Islet precursor cell (in vitro differentiated cells): Measurements from ENCODE around the gene RBM19.

Experiments used
- DNase-seq: peaks from one replicate; pipeline ENCODE4 v3.0.0-alpha.2; 2018

Gene RBM19

DNA sequence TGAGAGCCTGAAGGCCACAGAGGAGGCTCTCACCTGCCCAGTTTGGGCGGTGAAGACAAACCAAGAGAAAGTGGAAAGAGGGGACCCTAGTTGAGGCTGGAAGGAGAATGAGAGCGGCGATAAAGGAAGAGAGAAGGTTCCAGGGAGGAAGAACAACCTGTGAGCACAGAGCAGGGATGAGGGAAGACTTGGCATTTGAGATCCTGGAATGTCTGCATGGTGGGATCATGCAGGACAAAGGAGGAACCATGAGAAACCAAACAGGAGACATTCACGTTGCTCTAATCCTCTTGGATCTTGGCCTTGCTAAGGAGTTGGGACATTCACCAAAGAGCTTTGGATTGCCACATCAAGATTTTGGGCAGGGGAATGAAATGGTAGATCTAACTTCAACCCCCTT, 22.9 kb upstream of the RBM19 start:
- DNase-seq: no peak

- no peak for DNase-seq
Measured at GRCh38 chr12:113988064-113988451, 21.9 kb upstream of the RBM19 start.

DNA sequence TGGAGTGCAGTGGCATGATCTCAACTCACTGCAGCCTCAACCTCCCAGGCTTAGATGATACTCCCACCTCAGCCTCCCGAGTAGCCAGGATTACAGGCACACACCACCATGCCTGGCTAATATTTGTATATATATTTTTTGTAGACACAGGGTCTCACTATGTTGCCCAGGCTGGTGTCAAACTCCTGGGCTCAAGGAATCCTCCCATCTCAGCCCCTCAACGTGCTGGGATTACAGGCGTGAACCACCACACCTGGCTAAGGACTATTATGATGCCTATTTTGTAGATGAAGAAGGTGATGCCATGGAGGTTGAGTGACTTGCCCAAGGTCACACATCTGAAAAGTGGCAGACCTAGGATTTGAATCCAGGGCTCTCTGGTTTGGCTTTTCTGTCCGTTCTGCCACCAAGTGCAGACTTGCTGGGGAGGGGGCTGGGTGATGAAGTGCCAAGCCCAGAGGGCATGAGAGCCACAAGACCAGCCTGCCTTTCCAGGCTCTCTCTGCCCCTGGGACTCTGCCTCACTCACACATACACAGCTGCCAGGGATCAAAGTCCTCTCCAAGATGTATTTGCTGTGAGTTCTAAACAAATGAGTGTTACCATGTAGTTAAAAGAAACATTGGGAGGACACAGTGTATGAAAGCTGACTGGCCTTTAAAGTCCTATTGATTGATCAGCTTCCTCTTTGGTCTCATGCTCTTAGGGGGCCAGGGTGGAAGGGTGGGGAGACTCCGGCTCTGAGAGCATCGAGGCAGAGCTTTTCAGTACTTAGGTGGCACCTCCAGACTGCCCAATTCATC, 21.3 kb upstream of the RBM19 start:
- DNase-seq: no peak

GRCh38 chr12:113984464-113984863, 18.3 kb upstream of the RBM19 start:
- DNase-seq: no peak

GRCh38 chr12:113983777-113984448, 17.8 kb upstream of the RBM19 start:
- DNase-seq: no peak

DNA sequence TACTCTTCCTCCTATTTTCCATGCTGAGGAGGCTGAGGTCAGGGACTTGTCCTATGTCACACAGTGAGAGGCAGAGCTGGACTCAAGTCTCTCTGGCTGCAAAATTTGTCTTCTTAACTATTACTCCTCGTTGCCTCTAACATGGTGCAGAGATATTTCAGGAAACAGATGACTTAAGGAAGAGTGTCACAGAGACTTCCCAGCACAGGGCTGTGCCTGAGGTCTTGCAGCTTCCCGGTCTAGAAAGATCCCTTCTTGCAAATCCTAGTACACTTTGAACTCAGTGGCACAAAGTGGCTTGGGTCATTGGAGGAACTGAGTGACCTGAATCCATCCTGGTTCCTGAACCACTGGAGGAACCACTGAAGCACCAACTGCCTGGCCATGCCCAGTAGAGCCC, 17.1 kb upstream of the RBM19 start:
- DNase-seq: no peak

- DNase-seq: no peak
Measured at GRCh38 chr12:113981876-113982275, 15.8 kb upstream of the RBM19 start.

DNA sequence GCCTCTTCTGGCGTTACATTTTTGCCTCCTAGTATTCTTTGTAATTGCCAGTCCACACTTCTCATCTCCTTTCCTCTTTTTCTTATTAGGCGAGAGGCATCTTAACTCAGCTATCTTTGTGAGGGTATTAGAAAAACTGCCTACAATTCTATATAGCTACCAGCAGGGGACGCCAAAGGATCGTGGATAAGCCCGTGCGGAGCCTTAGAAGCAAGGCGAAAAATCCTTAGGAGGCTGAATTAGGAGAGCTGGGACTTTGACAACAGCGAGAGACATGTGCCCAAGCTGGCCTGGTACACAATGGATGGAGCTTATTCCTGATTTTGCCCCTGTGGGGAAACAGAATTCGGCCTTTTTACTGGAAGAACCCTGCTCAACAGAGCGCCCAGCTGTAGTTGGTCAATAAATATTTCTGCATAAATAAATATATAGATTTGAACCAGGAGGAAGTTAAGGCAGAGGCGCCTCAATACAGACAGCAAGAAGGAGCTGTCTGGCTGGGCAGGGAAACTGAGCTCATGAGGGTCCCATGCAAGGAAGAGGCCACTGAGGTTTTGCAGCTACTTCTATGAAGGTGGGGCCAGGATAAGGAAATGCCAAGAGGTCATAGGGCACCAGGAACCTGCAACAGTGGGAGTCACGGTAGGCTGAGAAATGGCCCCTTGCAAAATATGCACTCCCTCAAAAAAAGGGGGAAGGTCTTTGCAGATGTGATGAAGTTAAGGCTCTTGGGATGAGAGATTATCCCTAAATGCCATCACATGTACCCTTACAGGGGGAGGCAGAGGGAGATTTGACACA, 14.6 kb upstream of the RBM19 start:
- peak; percentile 77 for DNase-seq

DNA sequence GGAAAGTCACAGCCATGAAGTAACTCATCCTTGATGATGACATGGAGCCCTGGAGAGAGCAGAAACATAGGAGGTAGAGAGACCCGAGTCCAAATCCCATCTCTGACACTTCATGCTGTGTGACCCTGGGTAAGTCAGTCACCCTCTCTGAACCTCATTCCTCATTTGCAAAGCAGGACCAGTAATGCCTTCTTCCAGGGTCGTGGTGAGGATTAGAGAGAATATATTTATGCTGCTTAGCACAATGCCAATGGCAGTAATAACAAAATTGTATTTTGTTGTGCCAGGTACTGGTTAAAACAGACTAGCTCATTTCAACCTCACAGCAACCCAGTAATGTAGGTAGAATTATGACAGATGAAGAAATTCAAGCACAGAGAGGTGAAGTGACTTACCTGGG, 13.9 kb upstream of the RBM19 start:
- DNase-seq: no peak

- DNase-seq: no peak
Measured at GRCh38 chr12:113978080-113978479, 12.0 kb upstream of the RBM19 start.

DNA sequence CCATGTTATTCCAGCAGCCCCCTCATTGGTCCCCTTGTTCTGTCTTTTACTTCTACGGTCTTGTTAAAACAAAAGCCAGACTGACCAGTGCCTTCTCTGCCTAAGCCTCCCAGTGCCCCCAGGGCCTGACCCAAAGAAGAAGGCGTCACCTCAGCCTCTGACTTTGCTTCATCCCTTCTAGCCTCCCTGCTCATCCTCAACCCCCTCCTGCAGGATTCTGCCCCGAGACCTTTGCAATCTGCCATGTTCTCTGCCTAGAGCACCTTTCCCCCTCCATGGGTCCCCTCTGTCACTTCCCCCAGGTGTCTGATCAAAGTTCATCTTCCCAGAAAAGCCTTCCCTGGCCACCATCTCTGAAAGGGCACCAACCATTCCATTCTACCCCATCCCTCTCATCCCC, 7.9 kb upstream of the RBM19 start:
- DNase-seq: no peak

DNA sequence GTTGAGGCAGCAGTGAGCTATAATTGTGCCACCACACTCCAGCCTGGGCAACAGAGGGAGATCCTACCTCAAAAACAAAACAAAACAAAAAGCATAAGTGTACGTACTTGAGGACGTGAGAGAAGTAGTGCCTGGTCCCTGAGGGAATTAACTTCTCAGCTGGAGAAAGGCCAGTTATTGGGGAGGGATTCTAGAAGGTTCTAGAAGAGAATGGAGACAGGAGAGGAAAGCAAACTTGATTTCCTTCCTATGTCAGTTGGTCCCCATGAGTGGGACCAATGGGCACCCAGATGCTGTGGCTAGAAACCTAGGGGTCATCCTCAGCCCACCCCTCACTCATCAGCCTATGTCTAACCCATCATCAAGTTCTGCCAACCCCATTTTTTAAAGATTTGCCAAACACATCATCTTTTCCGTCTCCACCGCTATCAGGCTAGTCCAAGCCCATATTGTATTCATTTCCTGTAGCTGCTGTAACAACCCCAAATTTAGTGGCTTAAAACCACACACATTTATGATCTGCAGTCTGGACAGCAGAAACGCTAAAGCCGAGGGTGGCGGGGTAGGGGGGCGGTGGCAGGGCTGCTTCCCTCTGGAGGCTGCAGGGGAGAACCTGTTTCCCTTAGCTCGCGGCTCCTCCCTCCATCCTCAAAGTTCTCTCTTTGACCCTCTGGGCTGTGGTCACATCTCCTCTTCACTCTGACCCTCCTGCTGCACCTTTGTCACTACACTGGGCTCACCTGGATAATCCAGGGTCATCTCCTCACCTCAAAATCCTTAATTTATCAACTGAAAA, 7.2 kb upstream of the RBM19 start:
- DNase-seq: no peak

- no peak for DNase-seq
Measured at GRCh38 chr12:113971392-113971791, 5.3 kb upstream of the RBM19 start.

DNA sequence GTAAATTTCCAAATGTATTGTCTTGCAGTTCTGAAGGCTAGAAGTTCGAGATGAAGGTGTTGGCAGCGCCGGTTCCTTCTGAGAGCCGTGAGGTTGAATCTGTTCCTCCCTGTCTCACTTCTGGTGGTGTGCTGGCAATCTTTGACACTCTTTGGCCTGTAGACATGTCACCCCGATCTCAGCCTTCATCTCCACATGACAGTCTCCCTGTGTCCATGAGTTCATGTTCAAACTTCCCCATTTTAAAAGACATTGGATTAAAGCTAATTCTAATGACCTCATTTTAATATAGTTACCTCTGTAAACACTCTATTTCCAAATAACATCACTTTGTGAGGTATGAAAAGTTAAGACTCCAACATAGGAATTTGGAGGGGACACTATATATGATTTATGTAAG, 4.1 kb upstream of the RBM19 start:
- no peak for DNase-seq

DNA sequence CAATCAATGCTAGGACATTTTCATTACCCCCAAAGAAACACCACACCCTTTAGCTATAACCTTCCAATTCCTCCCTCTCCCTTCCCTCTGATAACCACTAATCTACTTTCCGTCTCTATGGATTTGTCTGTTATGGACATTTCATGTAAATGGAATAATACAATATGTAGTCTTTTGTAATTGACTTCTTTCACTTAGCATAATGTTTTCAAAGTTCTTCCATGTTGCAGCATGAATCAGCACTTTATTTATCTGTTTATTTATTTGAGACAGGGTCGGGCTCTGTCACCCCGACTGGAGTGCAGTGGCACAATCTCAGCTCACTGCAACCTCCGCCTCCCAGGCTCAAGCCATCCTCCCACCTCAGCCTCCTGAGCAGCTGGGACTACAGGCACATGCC, 1.2 kb upstream of the RBM19 start:
- DNase-seq: no peak

- DNase-seq: no peak
Measured at GRCh38 chr12:113962733-113963132, 3.4 kb downstream of the RBM19 start.

DNA sequence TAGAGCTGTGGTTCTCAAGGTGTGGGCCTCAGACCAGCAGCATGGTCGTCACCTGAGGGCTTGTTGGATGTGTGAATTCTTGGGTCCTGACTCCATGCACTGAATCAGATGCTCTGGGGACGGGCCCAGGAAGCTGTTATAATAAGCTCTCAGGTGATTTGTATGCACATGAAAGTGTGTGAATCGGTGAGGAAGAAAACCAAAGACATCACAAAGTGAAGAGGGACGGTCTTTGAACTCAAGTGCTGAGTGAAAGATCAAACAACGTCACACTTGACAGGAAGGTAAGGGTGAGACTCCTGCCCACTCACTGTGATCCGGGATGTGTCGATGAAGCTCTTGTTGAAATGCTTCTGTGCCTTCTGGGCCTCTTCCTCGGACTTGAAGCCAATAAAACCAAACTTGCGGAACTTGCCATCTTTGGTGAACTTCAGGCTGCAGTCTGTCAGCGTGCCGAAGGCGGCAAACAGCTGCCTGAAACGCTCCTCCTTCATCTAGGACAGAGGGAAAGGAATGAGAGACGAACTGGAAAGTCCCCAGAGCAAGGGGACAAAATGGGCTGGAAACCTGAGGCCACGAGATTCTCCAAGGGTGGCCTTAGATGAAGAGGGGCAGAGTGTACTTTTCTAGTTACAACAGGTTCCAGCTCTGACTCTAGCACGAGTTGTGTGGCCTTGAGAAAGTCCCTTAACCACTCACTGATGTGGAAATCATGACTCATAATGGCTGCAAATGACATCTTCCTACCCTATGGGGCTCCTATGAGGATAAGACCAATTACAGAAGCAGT, 4.0 kb downstream of the RBM19 start:
- no peak for DNase-seq

DNA sequence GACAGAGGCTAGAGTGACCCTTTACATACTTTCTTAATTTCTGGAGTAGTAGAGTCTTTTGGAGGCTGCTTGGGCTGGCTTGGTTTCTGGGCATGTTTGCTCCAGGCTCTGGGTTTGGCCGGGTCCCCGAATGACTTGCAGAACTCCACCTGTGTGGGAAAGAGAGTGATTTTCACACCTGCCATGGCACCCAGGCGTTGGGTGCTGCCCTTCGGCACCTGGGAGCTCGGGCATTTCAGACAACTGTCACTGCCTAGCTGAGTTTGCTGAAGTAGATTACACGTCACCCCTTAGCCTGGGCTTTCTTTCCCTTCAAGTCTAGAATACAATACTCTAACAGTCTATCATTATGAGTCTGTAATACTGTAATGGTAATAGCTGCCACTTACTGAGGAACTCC, 6.1 kb downstream of the RBM19 start:
- no peak for DNase-seq

- DNase-seq: peak; percentile 52
Measured at GRCh38 chr12:113959096-113959495, 7.0 kb downstream of the RBM19 start.

- DNase-seq: no peak
Measured at GRCh38 chr12:113958108-113958507, 8.0 kb downstream of the RBM19 start.

DNA sequence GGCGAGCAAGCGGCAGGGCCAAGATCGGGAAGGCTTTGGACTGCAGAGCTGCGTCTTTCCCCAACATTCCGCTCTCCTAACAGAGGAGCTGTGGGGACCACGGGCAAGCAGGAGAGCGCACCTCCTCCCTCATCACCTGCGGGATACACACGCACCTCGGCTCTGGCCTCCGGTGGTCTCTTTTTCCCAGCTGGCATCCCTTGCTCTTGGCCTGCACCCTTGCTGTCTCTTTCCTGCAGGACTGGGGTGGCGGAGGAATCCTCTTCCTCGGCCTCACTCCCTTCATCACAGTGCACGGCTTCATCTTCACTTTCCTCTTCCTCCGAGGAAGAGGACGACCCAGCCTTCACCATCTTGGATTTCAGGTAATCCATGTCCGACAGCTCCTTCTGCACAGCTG, 8.5 kb downstream of the RBM19 start:
- DNase-seq: no peak
